Measurements from ENCODE around the gene GLCE. TPM values are rescaled to one million over a fixed set of nuclear protein-coding genes. Genes with fewer than 3 reads are reported as not detected.
A peak's percentile ranks its signal among the peaks of the same experiment; 100 is the strongest.

Gene GLCE
- total and polyA plus RNA-seq, 7 donors: 2.5 to 6.0 (median 4.2) TPM

- DNase-seq (no peak), ATAC-seq (no peak)
- Histone ChIP-seq H3K4me3 (no peak overlapping the region), H3K4me1 (no peaks in the 10 kb centered on the region), H3K27me3 (ENCODE audit: insufficient read depth in 3 of 3, low read length in 2 of 3) (no peaks in the 10 kb centered on the region), H3K36me3 (ENCODE audit: insufficient read depth in 1 of 2, low read depth in 1 of 2) (peaks cover 0 to 5% of the 10 kb centered on the region in 2 donors), H3K9me3 (no peaks in the 10 kb centered on the region), H3K27ac (no peak overlapping the region)
- intact Hi-C loops (cut with DNase I): no loop called here
- TF ChIP-seq, protein P1, sequence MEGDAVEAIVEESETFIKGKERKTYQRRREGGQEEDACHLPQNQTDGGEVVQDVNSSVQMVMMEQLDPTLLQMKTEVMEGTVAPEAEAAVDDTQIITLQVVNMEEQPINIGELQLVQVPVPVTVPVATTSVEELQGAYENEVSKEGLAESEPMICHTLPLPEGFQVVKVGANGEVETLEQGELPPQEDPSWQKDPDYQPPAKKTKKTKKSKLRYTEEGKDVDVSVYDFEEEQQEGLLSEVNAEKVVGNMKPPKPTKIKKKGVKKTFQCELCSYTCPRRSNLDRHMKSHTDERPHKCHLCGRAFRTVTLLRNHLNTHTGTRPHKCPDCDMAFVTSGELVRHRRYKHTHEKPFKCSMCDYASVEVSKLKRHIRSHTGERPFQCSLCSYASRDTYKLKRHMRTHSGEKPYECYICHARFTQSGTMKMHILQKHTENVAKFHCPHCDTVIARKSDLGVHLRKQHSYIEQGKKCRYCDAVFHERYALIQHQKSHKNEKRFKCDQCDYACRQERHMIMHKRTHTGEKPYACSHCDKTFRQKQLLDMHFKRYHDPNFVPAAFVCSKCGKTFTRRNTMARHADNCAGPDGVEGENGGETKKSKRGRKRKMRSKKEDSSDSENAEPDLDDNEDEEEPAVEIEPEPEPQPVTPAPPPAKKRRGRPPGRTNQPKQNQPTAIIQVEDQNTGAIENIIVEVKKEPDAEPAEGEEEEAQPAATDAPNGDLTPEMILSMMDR (IDR thresholded peaks at IDR 0.05): no peak
Measured at GRCh38 chr15:69271217-69271616, 110.8 kb downstream of the GLCE start.

DNA sequence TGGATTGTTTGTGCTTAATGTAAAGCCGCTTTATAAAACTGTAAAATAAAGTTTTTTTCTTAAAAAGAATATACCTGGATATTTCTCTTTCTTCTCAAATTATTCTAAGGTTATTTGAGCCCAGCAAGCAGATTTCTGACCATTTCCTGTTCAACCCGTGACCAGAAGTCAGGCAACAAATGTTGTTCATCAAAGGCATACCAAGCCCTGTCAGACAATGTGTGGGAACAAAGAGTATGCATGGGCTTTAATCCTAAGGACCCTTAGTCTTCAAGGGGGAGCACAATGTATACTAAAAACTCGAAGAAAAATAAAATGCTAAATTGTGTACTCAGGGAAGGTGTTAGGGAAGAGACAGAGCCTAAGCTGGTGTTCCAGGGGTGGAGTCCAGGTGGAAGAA lies 111.7 kb downstream of the GLCE start:
- Histone ChIP-seq H3K4me1 (no peaks in the 10 kb centered on the region), H3K4me3 (no peak overlapping the region), H3K9me3 (no peaks in the 10 kb centered on the region), H3K27ac (no peak overlapping the region), H3K27me3 (ENCODE audit: insufficient read depth in 3 of 3, low read length in 2 of 3) (no peaks in the 10 kb centered on the region), H3K36me3 (ENCODE audit: insufficient read depth in 1 of 2, low read depth in 1 of 2) (peaks cover 0 to 5% of the 10 kb centered on the region in 2 donors)
- ATAC-seq (no peak), DNase-seq (no peak)
- WGBS, 3 donors: 67 to 69% (median 68%) methylated on average over 3 of the region's 3 CpGs
- TF ChIP-seq, protein P1 (IDR thresholded peaks at IDR 0.05): no peak
- intact Hi-C loops (cut with DNase I): no loop called here

DNA sequence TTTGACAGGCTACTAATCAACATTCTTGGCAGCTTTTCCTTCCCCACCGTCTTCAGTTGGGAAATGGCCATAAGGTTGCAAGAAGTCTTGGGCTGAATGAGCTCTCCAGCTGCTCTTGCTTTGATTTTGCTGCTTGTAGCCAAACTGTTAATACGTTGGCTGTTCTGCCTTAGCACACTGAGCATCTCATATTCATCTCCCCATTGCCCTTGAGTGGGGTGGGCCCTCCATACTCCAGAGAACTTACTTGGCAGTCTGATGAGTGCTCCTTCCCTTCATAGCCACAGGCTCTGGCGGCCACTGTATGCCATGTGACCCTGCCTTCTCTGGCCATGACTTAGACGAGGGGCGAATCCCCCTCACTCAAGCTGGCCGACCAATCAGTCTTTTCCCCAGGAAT lies 112.5 kb downstream of the GLCE start:
- Histone ChIP-seq H3K4me1 (no peaks in the 10 kb centered on the region), H3K27me3 (ENCODE audit: insufficient read depth in 3 of 3, low read length in 2 of 3) (no peaks in the 10 kb centered on the region), H3K36me3 (ENCODE audit: insufficient read depth in 1 of 2, low read depth in 1 of 2) (peaks cover 0 to 5% of the 10 kb centered on the region in 2 donors), H3K27ac (no peak overlapping the region), H3K9me3 (no peaks in the 10 kb centered on the region), H3K4me3 (no peak overlapping the region)
- TF ChIP-seq, protein P1 (IDR thresholded peaks at IDR 0.05): no peak
- WGBS, 3 donors: 60 to 76% (median 66%) methylated on average over 6 of the region's 6 CpGs
- intact Hi-C loops (cut with DNase I): no loop called here
- no peak for ATAC-seq
- DNase-seq: no peak

DNA sequence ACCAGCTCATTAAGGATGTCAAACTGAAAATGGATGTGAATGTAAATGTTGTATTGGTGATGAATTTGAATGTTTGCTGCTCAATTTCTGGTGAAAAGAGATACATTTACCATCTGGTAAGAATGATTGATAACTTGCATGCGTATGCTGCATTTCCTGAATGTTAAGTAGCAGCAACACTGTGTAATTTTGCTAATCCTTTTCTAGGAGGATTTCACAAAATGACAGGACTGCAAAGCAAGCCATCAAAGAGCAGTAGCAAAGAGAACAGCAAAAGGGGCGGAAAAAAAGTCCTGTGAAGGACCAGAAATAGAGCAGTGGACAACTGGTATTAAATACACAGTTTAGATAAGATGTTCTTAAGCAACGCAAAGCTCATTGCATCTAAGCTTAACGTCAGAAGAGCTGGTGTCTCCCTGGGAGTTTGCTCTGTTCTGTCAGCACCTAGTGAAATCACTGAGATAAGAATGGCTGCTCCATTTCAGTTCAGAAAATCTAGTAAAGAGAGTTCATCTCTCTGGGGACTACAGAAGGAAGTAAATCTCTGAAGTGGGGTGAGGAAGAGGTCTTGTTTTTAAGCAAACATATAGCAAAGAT lies 114.7 kb downstream of the GLCE start:
- ATAC-seq: no peak
- no peaks in the 10 kb centered on the region for H3K9me3 ChIP-seq
- no peak overlapping the region for H3K4me3 ChIP-seq
- DNase-seq: no peak
- H3K4me1 ChIP-seq: no peaks in the 10 kb centered on the region
- no peaks in the 10 kb centered on the region for H3K36me3 ChIP-seq (ENCODE audit: insufficient read depth in 1 of 2, low read depth in 1 of 2)
- TF ChIP-seq, protein P1 (IDR thresholded peaks at IDR 0.05): no peak
- WGBS, 3 donors: 63 to 72% (median 67%) methylated on average over 4 of the region's 4 CpGs
- H3K27ac ChIP-seq: no peak overlapping the region
- H3K27me3 ChIP-seq (ENCODE audit: insufficient read depth in 3 of 3, low read length in 2 of 3): no peaks in the 10 kb centered on the region
- intact Hi-C loops (cut with DNase I): no loop called here

- Histone ChIP-seq H3K4me1 (no peaks in the 10 kb centered on the region), H3K27ac (no peak overlapping the region), H3K9me3 (no peaks in the 10 kb centered on the region), H3K36me3 (ENCODE audit: insufficient read depth in 1 of 2, low read depth in 1 of 2) (no peaks in the 10 kb centered on the region), H3K27me3 (ENCODE audit: insufficient read depth in 3 of 3, low read length in 2 of 3) (no peaks in the 10 kb centered on the region), H3K4me3 (no peak overlapping the region)
- TF ChIP-seq, protein P1 (IDR thresholded peaks at IDR 0.05): no peak
- 39 to 45% (median 40%) methylated on average over 9 of the region's 9 CpGs for WGBS, 3 donors
- ATAC-seq (peak in 1 of 4 donors; percentile 49), DNase-seq (no peak)
- intact Hi-C loops (cut with DNase I): no loop called here
Measured at GRCh38 chr15:69275933-69276560, 115.6 kb downstream of the GLCE start.
